HUES6 (cell line): ENCODE data around the gene TXNDC5.

Source experiments
- H3K27ac ChIP-seq: 2 replicates; pipeline ENCODE4 v1.7.0; 2013; ENCODE audit warnings: low read depth, mild to moderate bottlenecking, low read length, inconsistent platforms
- H3K27me3 ChIP-seq: 2 replicates; pipeline ENCODE4 v1.6.1; 2013; ENCODE audit warnings: low read length; ENCODE audit not compliant: control insufficient read depth, insufficient read depth
- H3K36me3 ChIP-seq: 2 replicates; pipeline ENCODE4 v1.6.1; 2013; ENCODE audit warnings: low read length; ENCODE audit not compliant: control insufficient read depth, insufficient read depth
- H3K4me1 ChIP-seq: 2 replicates; pipeline ENCODE4 v1.6.1; 2013; ENCODE audit warnings: low read length; ENCODE audit not compliant: control insufficient read depth, insufficient read depth
- H3K4me3 ChIP-seq: 2 replicates; pipeline ENCODE4 v1.5.1; 2013; ENCODE audit warnings: low read depth, low read length
- H3K9ac ChIP-seq: one replicate; pipeline ENCODE4 v1.6.1; 2013; ENCODE audit warnings: mild to moderate bottlenecking, low read length
- H3K9me3 ChIP-seq: 2 replicates; pipeline ENCODE4 v1.6.1; 2013; ENCODE audit warnings: low read depth, low read length; ENCODE audit not compliant: control insufficient read depth, insufficient read depth

The TXNDC5 gene

DNA sequence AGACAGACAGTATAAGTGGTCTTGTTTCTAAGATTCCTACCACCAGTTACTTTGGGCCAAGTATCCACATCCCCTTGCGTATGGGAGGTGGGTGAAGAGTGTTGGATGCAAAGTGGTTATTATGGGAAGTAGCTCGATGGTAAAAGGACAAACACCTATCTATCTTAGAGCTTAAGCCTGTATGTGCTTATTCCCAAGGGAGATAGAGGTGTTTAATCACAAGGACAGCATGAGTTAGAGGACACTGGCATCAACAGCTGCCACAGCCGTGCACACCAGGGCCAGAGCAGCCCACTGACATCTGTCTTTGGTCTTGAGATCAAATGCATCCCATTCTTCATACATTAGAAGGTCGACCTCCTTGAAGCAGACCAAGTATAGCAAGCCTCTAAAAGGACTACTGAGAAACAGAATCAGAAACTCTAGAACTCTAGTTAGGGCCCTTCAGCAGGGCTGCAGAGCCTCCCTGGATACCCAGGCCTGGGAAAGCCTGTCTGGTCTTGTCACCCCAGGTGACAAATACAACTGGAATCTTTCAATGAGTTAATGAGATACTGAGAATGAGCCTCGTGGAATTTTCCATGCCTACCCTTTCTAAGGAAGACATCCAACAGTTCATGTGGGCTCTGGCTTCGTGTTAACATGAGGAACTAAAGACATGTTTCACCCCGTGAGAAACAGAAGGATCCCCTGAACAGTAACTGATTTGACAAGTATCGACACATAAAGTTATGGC is 28.7 kb downstream of the TXNDC5 start:
- H3K36me3 ChIP-seq = peaks cover 65% of the 10 kb centered on the region
- H3K4me3 ChIP-seq = no peak overlapping the region
- no peaks in the 10 kb centered on the region for H3K4me1 ChIP-seq
- H3K9ac ChIP-seq = no peak overlapping the region
- no peak overlapping the region for H3K27ac ChIP-seq
- H3K27me3 ChIP-seq = no peaks in the 10 kb centered on the region
- H3K9me3 ChIP-seq = no peaks in the 10 kb centered on the region

DNA sequence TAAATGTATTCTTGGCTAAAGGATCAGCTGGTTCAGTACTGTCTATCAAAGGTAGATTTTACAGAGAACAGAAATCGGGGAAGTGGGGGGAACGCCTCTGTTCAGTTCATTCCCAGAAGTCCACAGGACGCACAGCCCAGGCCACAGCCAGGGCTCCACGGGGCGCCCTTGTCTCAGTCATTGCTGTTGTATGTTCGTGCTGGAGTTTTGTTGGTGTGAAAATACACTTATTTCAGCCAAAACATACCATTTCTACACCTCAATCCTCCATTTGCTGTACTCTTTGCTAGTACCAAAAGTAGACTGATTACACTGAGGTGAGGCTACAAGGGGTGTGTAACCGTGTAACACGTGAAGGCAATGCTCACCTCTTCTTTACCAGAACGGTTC is 29.9 kb downstream of the TXNDC5 start:
- Histone ChIP-seq H3K4me1 (no peaks in the 10 kb centered on the region), H3K9ac (no peak overlapping the region), H3K4me3 (no peak overlapping the region), H3K9me3 (no peaks in the 10 kb centered on the region), H3K36me3 (peaks cover 53% of the 10 kb centered on the region), H3K27me3 (no peaks in the 10 kb centered on the region), H3K27ac (no peak overlapping the region)

DNA sequence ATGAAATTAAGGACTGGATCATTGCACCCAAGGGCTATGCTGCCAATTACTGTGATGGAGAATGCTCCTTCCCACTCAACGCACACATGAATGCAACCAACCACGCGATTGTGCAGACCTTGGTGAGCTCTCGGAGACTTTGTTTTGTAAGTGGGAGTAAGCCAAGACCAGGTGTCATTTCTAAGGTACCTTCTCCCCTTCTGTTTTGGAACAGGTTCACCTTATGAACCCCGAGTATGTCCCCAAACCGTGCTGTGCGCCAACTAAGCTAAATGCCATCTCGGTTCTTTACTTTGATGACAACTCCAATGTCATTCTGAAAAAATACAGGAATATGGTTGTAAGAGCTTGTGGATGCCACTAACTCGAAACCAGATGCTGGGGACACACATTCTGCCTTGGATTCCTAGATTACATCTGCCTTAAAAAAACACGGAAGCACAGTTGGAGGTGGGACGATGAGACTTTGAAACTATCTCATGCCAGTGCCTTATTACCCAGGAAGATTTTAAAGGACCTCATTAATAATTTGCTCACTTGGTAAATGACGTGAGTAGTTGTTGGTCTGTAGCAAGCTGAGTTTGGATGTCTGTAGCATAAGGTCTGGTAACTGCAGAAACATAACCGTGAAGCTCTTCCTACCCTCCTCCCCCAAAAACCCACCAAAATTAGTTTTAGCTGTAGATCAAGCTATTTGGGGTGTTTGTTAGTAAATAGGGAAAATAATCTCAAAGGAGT is 30.4 kb downstream of the TXNDC5 start:
- H3K4me3 ChIP-seq = no peak overlapping the region
- no peak overlapping the region for H3K27ac ChIP-seq
- H3K36me3 ChIP-seq = peaks cover 47% of the 10 kb centered on the region
- no peaks in the 10 kb centered on the region for H3K9me3 ChIP-seq
- no peak overlapping the region for H3K9ac ChIP-seq
- no peaks in the 10 kb centered on the region for H3K27me3 ChIP-seq
- no peaks in the 10 kb centered on the region for H3K4me1 ChIP-seq

DNA sequence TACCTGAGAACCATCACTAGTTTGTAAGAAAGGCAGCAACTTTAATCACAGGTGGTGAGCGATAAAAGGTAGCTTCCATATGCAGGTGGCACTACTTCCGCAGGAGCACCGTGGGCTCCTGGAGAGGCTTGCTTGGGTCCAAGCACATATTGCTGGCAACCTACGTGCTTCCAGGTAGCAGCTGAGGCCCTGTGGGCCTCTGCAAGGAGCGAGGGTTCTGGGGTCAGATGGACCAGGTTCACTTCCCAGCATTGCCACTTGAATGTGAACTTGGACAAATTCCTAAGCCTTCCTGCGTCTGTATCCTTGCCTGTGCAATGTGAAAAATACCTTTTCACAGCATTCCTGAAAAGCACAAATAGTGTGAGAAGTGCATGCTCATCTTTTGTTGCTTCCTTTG is 31.0 kb downstream of the TXNDC5 start:
- Histone ChIP-seq H3K4me1 (no peaks in the 10 kb centered on the region), H3K9me3 (no peaks in the 10 kb centered on the region), H3K36me3 (peaks cover 42% of the 10 kb centered on the region), H3K27ac (no peak overlapping the region), H3K4me3 (no peak overlapping the region), H3K9ac (no peak overlapping the region), H3K27me3 (no peaks in the 10 kb centered on the region)

GRCh38 chr6:7879043-7879442 is 31.5 kb downstream of the TXNDC5 start:
- Histone ChIP-seq H3K27me3 (no peaks in the 10 kb centered on the region), H3K4me1 (no peaks in the 10 kb centered on the region), H3K36me3 (peaks cover 36% of the 10 kb centered on the region), H3K4me3 (no peak overlapping the region), H3K9ac (no peak overlapping the region), H3K27ac (no peak overlapping the region), H3K9me3 (peaks cover 2% of the 10 kb centered on the region; the same call in 1 of the 2 replicates)

DNA sequence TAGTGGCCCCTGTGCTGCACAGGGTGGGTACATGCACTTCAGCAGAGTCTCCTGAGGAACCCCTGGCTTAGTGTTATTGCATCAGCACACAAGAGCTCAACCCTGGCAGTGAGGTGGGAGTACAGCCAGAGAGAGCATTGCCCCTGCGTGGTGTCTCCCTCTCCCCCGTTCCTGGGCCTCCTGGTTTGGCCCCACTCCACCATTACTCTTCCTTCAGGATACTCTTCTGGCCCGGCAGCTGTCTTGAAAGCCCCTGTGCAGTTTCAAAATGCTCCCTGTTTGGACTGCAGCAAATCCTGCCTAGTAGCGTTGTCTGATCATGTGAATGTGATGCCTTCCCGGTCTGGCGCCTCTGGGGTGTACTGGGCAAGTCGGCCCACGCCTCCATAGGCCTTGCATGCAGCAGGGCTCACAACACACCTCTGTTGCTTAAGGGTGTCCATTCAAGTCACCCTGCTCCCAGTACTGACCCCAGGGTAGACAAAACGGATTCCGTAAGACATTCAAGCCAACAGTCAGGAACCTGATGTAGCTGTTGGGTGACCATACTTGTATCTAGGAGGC is 32.1 kb downstream of the TXNDC5 start:
- Histone ChIP-seq H3K36me3 (peaks cover 31% of the 10 kb centered on the region), H3K4me1 (no peaks in the 10 kb centered on the region), H3K27ac (no peak overlapping the region), H3K4me3 (no peak overlapping the region), H3K9ac (no peak overlapping the region), H3K27me3 (no peaks in the 10 kb centered on the region), H3K9me3 (peaks cover 7% of the 10 kb centered on the region)

DNA sequence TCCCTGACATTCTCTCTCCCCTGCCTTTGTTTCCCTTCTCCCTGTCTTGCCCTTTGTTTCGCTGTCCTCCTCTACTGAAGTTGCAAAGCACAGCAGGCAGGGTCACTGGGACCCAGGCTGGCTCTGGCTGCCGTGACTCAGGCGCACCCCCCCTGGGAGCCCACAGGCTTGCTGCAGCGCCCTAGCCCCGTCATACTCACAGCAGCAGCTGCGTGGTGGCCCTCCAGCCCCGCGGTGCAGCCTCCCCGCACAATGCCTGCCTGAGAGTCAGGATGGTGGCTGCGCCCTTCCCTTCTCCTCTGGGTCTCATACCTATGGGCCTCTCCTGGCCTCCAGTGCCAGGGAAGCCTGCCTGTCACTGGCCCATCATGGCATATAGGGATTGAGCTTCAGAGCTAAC is 41.7 kb downstream of the TXNDC5 start:
- H3K27ac ChIP-seq = no peak overlapping the region
- H3K9me3 ChIP-seq = peaks cover 14% of the 10 kb centered on the region
- no peaks in the 10 kb centered on the region; the same call in 1 of the 2 replicates for H3K27me3 ChIP-seq

DNA sequence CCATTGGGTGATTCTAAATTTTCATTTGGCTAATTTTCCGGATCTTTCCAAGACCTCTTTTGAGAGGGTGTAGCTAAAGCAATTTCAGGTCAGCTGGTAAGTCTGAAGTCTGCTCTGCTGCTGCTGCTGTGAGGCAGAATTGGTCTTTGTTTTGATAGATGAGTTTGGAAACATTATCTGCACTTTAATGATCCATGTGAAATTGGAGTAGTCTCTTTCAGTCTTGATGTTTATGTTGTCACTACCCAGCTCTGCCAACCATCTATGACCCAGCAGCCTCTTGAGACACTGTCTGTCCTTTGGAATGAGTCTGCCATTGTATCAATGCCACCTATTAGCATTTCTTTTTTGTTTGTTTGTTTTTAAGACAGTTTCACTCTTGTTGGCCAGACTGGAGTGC is 44.1 kb downstream of the TXNDC5 start:
- no peak overlapping the region for H3K4me3 ChIP-seq
- H3K9me3 ChIP-seq = no peaks in the 10 kb centered on the region
- H3K36me3 ChIP-seq = no peaks in the 10 kb centered on the region
- H3K27ac ChIP-seq = no peak overlapping the region
- H3K27me3 ChIP-seq = no peaks in the 10 kb centered on the region; the same call in 1 of the 2 replicates
- H3K9ac ChIP-seq = no peak overlapping the region
- no peaks in the 10 kb centered on the region; the same call in 1 of the 2 replicates for H3K4me1 ChIP-seq

More for the DNA sequence above, 41.7 kb downstream of the TXNDC5 start:
- no peaks in the 10 kb centered on the region; the same call in 1 of the 2 replicates for H3K4me1 ChIP-seq
- no peak overlapping the region for H3K9ac ChIP-seq
- H3K4me3 ChIP-seq = no peak overlapping the region
- no peaks in the 10 kb centered on the region for H3K36me3 ChIP-seq

GRCh38 chr6:7865781-7866180 is 44.8 kb downstream of the TXNDC5 start:
- no peaks in the 10 kb centered on the region; the same call in 1 of the 2 replicates for H3K4me1 ChIP-seq
- H3K27me3 ChIP-seq = no peaks in the 10 kb centered on the region; the same call in 1 of the 2 replicates
- H3K4me3 ChIP-seq = no peak overlapping the region
- no peaks in the 10 kb centered on the region for H3K36me3 ChIP-seq
- no peaks in the 10 kb centered on the region for H3K9me3 ChIP-seq
- no peak overlapping the region for H3K27ac ChIP-seq
- no peak overlapping the region for H3K9ac ChIP-seq

- H3K27me3 ChIP-seq = no peaks in the 10 kb centered on the region; the same call in 1 of the 2 replicates
- H3K4me1 ChIP-seq = peaks cover 6% of the 10 kb centered on the region; the same call in 1 of the 2 replicates
- H3K27ac ChIP-seq = no peak overlapping the region
- no peaks in the 10 kb centered on the region for H3K36me3 ChIP-seq
- H3K9me3 ChIP-seq = no peaks in the 10 kb centered on the region
- H3K9ac ChIP-seq = no peak overlapping the region
- no peak overlapping the region for H3K4me3 ChIP-seq
These were observed 51.0 kb downstream of the TXNDC5 start for GRCh38 chr6:7859591-7859990.

DNA sequence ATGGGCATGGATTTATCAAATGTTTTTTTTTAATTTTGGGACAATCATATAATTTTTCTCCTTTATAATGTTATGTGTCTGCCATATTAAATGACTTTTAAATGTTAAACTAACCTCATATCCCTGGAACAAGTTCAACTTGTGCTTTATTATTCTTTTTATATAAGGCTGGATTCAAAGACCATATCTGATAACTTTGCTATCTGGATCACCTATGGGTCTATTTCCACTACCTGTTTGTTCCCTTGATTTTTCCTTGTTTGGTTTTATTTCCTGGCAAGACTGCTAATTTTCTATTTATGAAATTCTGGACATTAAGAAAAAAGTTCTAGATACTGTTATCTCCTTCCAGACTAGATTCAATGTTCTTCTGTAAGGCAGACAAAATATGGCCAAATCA is 58.8 kb downstream of the TXNDC5 start:
- Histone ChIP-seq H3K27ac (no peak overlapping the region), H3K27me3 (no peaks in the 10 kb centered on the region), H3K36me3 (no peaks in the 10 kb centered on the region), H3K9ac (no peak overlapping the region), H3K4me1 (no peaks in the 10 kb centered on the region), H3K4me3 (no peak overlapping the region), H3K9me3 (peaks cover 24% of the 10 kb centered on the region; the same call in 1 of the 2 replicates)
